B cell (primary cell): ENCODE measurements around the gene CASTOR1. TPM values are rescaled to one million over a fixed set of nuclear protein-coding genes. Genes with fewer than 3 reads are reported as not detected.

Source experiments
- ATAC-seq: fragments of 200-7000 bp; cut with Tn5 transposase; one replicate; pipeline ENCODE4 v1.10.0; 2021; ENCODE audit warnings: low read depth, mild to moderate bottlenecking, moderate number of reproducible peaks, moderate library complexity
- CTCF ChIA-PET: fragments of 350-600 bp; sonication (Branson Sonifier 250); formaldehyde crosslinking; loops from one replicate; lab custom pipeline; 2021; ENCODE audit warnings: antibody characterized with exemption, inconsistent platforms; lab: Charles Lee
- POLR2A ChIA-PET: fragments of 350-600 bp; sonication (Branson Sonifier 250); formaldehyde crosslinking; loops from one replicate; lab custom pipeline; 2021; ENCODE audit warnings: antibody characterized with exemption; lab: Charles Lee
- DNase-seq: peaks from one replicate; pipeline ENCODE4 v3.0.0; 2013
- H2AFZ ChIP-seq: 2 replicates; pipeline ENCODE4 v1.6.1; 2012; ENCODE audit warnings: mild to moderate bottlenecking, low read depth, low read length; ENCODE audit not compliant: insufficient read depth, poor library complexity, severe bottlenecking
- H3K27ac ChIP-seq, 2 donors: 1 replicate in 1 of 2; 2 replicates in 1 of 2; pipeline ENCODE4 v1.5.1; 2012 to 2013; ENCODE audit warnings: low read length in 2 of 2, mild to moderate bottlenecking in 2 of 2, moderate library complexity in 1 of 2
- H3K27me3 ChIP-seq, 4 experiments: fragments of 200-600 bp in 1 of 4; sonication (generic) in 1 of 4; replicated peaks in 1 of 4; 1 replicate in 2 of 4; 2 replicates in 2 of 4; pipeline versions ENCODE4 v1.6.1 to v1.7.0; 2013 to 2016; ENCODE audit warnings: low read length in 3 of 4, mild to moderate bottlenecking in 2 of 4, mixed read lengths in 1 of 4, moderate library complexity in 1 of 4; ENCODE audit not compliant: insufficient read depth in 4 of 4, control insufficient read depth in 3 of 4; ENCODE audit errors: control extremely low read depth in 1 of 4
- H3K36me3 ChIP-seq, 2 experiments: replicated peaks in 1 of 2; 1 replicate in 1 of 2; 2 replicates in 1 of 2; pipeline versions ENCODE4 v1.6.1 to v1.7.1; 2013; ENCODE audit warnings: low read length in 1 of 2; ENCODE audit not compliant: insufficient read depth in 2 of 2, control insufficient read depth in 1 of 2; ENCODE audit errors: control extremely low read depth in 1 of 2, extremely low read depth in 1 of 2
- H3K4me1 ChIP-seq, 2 donors: fragments of 200-600 bp in 1 of 2; sonication (generic) in 1 of 2; 1 replicate in 1 of 2; 2 replicates in 1 of 2; pipeline versions ENCODE4 v1.5.1 to v1.6.1; 2013 to 2017; ENCODE audit warnings: low read length in 2 of 2; ENCODE audit not compliant: control insufficient read depth in 2 of 2, insufficient read depth in 2 of 2
- H3K4me2 ChIP-seq: replicated peaks from 2 replicates; pipeline ENCODE3; 2012; ENCODE audit warnings: mild to moderate bottlenecking, low read depth, low read length; ENCODE audit not compliant: poor library complexity, severe bottlenecking
- H3K4me3 ChIP-seq, 5 experiments: fragments of 200-600 bp in 1 of 5; sonication (generic) in 1 of 5; 1 replicate in 3 of 5; 2 replicates in 2 of 5; pipeline versions ENCODE4 v1.5.1 to v1.7.0; 2011 to 2016; ENCODE audit warnings: low read length in 4 of 5, mild to moderate bottlenecking in 4 of 5, low read depth in 2 of 5, control low read depth in 1 of 5, moderate library complexity in 1 of 5; ENCODE audit not compliant: insufficient read depth in 1 of 5; ENCODE audit errors: control extremely low read depth in 1 of 5, extremely low read depth in 1 of 5
- H3K79me2 ChIP-seq: fragments of 200-600 bp; sonication (generic); one replicate; pipeline ENCODE4 v1.6.0; 2016; ENCODE audit warnings: low read length; ENCODE audit not compliant: control insufficient read depth, insufficient read depth
- H3K9ac ChIP-seq: fragments of 200-600 bp; sonication (generic); 2 replicates; pipeline ENCODE4 v1.6.1; 2017; ENCODE audit warnings: mild to moderate bottlenecking, low read length, moderate library complexity
- H3K9me3 ChIP-seq, 3 donors: one replicate each; pipeline versions ENCODE4 v1.6.1 to v1.7.1; 2013; ENCODE audit warnings: low read length in 2 of 3; ENCODE audit not compliant: control insufficient read depth in 2 of 3, insufficient read depth in 1 of 3; ENCODE audit errors: control extremely low read depth in 1 of 3
- H4K20me1 ChIP-seq: 2 replicates; pipeline ENCODE4 v1.6.0; 2012; ENCODE audit warnings: mild to moderate bottlenecking, low read length; ENCODE audit not compliant: insufficient read depth, control insufficient read depth, poor library complexity, severe bottlenecking
- H3K27ac Mint-ChIP-seq: one replicate; pipeline ENCODE4 v1.8.0; 2021; ENCODE audit warnings: mixed read lengths
- H3K27me3 Mint-ChIP-seq: one replicate; pipeline ENCODE4 v1.8.0; 2021; ENCODE audit warnings: mixed read lengths
- H3K4me1 Mint-ChIP-seq: one replicate; pipeline ENCODE4 v1.8.0; 2021; ENCODE audit warnings: mixed read lengths
- H3K4me3 Mint-ChIP-seq: one replicate; pipeline ENCODE4 v1.8.0; 2021; ENCODE audit warnings: mixed read lengths
- H3K9me3 Mint-ChIP-seq: one replicate; pipeline ENCODE4 v1.8.0; 2022; ENCODE audit warnings: mixed read lengths; ENCODE audit not compliant: insufficient read depth
- EZH2 ChIP-seq: IDR thresholded peaks from 2 replicates; pipeline ENCODE4 v1.6.1; 2012; ENCODE audit warnings: borderline replicate concordance, low read depth, mild to moderate bottlenecking, moderate library complexity, low read length; ENCODE audit not compliant: insufficient read depth, poor library complexity, severe bottlenecking
- WGBS: methylation state at CpG from one replicate; pipeline ENCODE4 v1.1.5; 2013; ENCODE audit warnings: missing lambda C conversion rate; ENCODE audit not compliant: insufficient coverage; 5-methylcytosine and 5-hydroxymethylcytosine counted together
- intact Hi-C: fragments of 100-400 bp; cut with micrococcal nuclease; formaldehyde crosslinking; loops from one replicate; pipeline ENCODE4 v1.10.0; 2022
- polyA plus RNA-seq: library from polyadenylated mRNA; depleted of rRNA; stranded (reverse); fragments of >200 nt; gene quantifications from 2 replicates; pipeline ENCODE4 v1.2.3, GENCODE V29; 2012
- total RNA-seq, 2 donors: library from RNA; stranded (reverse); fragments of 120-200 nt in 1 of 2; gene quantifications; 1 replicate in 1 of 2; 2 replicates in 1 of 2; pipeline versions ENCODE4 v1.2.3 to v1.2.4, GENCODE V29; 2013 to 2022
- TF ChIP-seq, protein P1 (sequence below): fragments of 200-600 bp; IDR thresholded peaks from one replicate; pipeline ENCODE4 v1.8.0; 2022; ENCODE audit warnings: antibody characterized with exemption, mild to moderate bottlenecking

Gene CASTOR1
- total and polyA plus RNA-seq, 2 donors (not counting 1 experiment from before 2014, with no cell fraction given): 16.3 to 18.4 TPM

DNA sequence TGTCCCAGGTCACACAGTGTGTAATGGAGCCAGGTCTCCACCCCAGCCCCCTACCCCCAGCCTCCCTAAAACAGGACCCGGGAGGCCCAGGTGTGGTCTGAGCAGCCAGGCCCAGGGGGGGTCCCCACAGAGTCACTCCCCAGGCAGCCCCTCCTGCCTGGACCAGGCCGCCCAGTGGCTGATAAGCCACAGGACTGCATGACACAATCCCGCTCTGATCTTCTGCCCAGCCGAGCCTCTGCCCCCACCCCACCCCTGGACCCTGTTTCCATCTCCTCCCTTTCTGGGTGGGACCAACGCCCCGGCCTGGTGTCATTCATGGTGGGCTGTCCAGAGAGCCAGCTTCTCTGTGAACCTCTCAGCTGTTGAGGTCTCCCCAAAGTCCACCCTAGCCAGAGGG lies 35.0 kb downstream of the CASTOR1 start:
- Histone ChIP-seq H3K4me3 (no peak overlapping the region), H4K20me1 (no peaks in the 10 kb centered on the region), H3K27me3 (peaks cover 0 to 7% (median 0%) of the 10 kb centered on the region in 4 experiments), H3K4me2 (no peak overlapping the region), H3K36me3 (no peaks in the 10 kb centered on the region), H3K79me2 (no peaks in the 10 kb centered on the region), H3K27ac (no peak overlapping the region), H2AFZ (no peak overlapping the region), H3K9ac (no peak overlapping the region), H3K9me3 (no peaks in the 10 kb centered on the region), H3K4me1 (peaks cover 0 to 9% of the 10 kb centered on the region in 2 donors)
- H3K4me3 Mint-ChIP-seq: no peak overlapping the region
- ChIA-PET CTCF (interaction anchor here (0.6 to 1.6 kb wide), 3 partner anchors 23 to 137 kb away, joined by 3 to 8 read pairs (median 4); no protein-coding TSS in a partner anchor), POLR2A (no interaction called here)
- DNase-seq (no peak), ATAC-seq (no peak)
- 95% methylated on average over 6 of the region's 6 CpGs for WGBS
- TF ChIP-seq EZH2: no peak
- TF ChIP-seq, protein P1, sequence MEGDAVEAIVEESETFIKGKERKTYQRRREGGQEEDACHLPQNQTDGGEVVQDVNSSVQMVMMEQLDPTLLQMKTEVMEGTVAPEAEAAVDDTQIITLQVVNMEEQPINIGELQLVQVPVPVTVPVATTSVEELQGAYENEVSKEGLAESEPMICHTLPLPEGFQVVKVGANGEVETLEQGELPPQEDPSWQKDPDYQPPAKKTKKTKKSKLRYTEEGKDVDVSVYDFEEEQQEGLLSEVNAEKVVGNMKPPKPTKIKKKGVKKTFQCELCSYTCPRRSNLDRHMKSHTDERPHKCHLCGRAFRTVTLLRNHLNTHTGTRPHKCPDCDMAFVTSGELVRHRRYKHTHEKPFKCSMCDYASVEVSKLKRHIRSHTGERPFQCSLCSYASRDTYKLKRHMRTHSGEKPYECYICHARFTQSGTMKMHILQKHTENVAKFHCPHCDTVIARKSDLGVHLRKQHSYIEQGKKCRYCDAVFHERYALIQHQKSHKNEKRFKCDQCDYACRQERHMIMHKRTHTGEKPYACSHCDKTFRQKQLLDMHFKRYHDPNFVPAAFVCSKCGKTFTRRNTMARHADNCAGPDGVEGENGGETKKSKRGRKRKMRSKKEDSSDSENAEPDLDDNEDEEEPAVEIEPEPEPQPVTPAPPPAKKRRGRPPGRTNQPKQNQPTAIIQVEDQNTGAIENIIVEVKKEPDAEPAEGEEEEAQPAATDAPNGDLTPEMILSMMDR: no peak
- no peak overlapping the region for H3K27ac Mint-ChIP-seq
- H3K27me3 Mint-ChIP-seq: peaks cover 13% of the 10 kb centered on the region
- intact Hi-C loops: no loop called here
- H3K9me3 Mint-ChIP-seq: no peaks in the 10 kb centered on the region
- H3K4me1 Mint-ChIP-seq: peaks cover 1% of the 10 kb centered on the region

DNA sequence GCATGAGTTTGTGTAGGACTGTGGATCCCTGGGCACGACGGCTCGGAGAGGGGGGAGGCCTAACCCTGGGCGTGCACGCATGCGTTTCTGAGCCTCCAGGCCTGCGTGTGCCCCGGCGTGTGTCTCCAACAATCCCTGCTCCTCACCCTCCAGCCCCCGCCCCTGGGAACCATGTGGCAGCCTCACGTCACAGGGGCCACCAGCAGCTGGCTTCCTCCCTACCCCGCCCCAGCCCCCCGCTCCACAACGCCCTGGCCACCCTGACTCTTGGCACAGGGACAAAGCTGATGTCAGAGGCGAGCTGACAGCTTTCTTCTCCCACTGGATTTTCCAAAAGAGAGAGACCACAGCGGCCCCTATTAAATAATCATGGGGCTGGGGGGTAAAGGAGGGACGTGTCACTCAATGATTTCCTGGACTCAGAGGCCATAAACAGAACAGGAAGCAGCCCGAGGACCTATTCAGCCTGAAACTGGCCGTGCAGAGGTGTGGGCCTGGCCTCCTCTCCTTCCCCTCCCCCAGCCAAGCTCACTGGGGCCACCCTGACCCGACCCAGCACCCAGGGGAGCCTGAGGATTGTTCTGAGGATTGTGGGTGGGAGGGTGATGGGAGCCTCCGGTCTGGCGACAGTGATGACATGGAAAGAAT lies 36.0 kb downstream of the CASTOR1 start:
- H3K9me3 ChIP-seq: no peaks in the 10 kb centered on the region
- Mint-ChIP-seq H3K4me1 (peaks cover 3% of the 10 kb centered on the region), H3K27ac (no peak overlapping the region), H3K27me3 (peaks cover 18% of the 10 kb centered on the region), H3K9me3 (no peaks in the 10 kb centered on the region), H3K4me3 (no peak overlapping the region)
- H3K36me3 ChIP-seq: no peaks in the 10 kb centered on the region
- H3K27ac ChIP-seq: no peak overlapping the region
- H3K4me1 ChIP-seq: peaks cover 0 to 9% of the 10 kb centered on the region in 2 donors
- ATAC-seq (no peak), DNase-seq (no peak)
- intact Hi-C loops: no loop called here
- CTCF ChIA-PET: no interaction called here
- WGBS: 64% methylated on average over 13 of the region's 22 CpGs
- H3K4me2 ChIP-seq: no peak overlapping the region
- POLR2A ChIA-PET: no interaction called here
- H3K4me3 ChIP-seq: no peak overlapping the region
- no peak for TF ChIP-seq EZH2
- TF ChIP-seq, protein P1: no peak
- no peak overlapping the region for H2AFZ ChIP-seq
- H4K20me1 ChIP-seq: no peaks in the 10 kb centered on the region
- no peak overlapping the region for H3K9ac ChIP-seq
- H3K27me3 ChIP-seq: peaks cover 0 to 17% (median 4%) of the 10 kb centered on the region in 4 experiments
- H3K79me2 ChIP-seq: no peaks in the 10 kb centered on the region
